Thyroid gland (tissue), 4 donors: ENCODE data around the gene CHST9. TPM values are rescaled to one million over a fixed set of nuclear protein-coding genes. Genes with fewer than 3 reads are reported as not detected.

Source experiments
- DNase-seq, 2 donors: peaks; one replicate each; pipeline ENCODE4 v3.0.0-alpha.2; 2019
- H3K27ac ChIP-seq, 3 donors: fragments of 200-600 bp; sonication (generic); 1 replicate in 2 of 3; 2 replicates in 1 of 3; pipeline ENCODE4 v1.5.1; 2016 to 2019; ENCODE audit warnings: mild to moderate bottlenecking in 1 of 3, moderate library complexity in 1 of 3
- H3K27me3 ChIP-seq: fragments of 200-600 bp; sonication (generic); one replicate; pipeline ENCODE4 v1.5.1; 2019
- H3K36me3 ChIP-seq, 2 donors: fragments of 200-600 bp; sonication (generic); one replicate each; pipeline ENCODE4 v1.5.1; 2016 to 2019
- H3K4me1 ChIP-seq, 2 donors: fragments of 200-600 bp; sonication (generic); one replicate each; pipeline ENCODE4 v1.5.1; 2017 to 2019
- H3K4me3 ChIP-seq, 3 donors: fragments of 200-600 bp; sonication (generic); replicated peaks in 1 of 3; 1 replicate in 2 of 3; 2 replicates in 1 of 3; pipeline ENCODE4 v1.5.1; 2016; ENCODE audit warnings: mild to moderate bottlenecking in 1 of 3
- H3K9me3 ChIP-seq: fragments of 200-600 bp; sonication (generic); one replicate; pipeline ENCODE4 v1.5.1; 2017
- POLR2A ChIP-seq, 2 donors: fragments of 450-650 bp; IDR thresholded peaks; one replicate each; pipeline ENCODE4 v1.6.1; 2017; ENCODE audit warnings: antibody characterized with exemption in 2 of 2, mild to moderate bottlenecking in 2 of 2, moderate library complexity in 1 of 2
- WGBS, 2 donors: methylation state at CpG; one replicate each; pipeline ENCODE4 v1.1.5; 2017; 5-methylcytosine and 5-hydroxymethylcytosine counted together
- intact Hi-C: fragments of 100-400 bp; cut with DNase I; formaldehyde crosslinking; loops from one replicate; pipeline ENCODE4 v1.15.1; 2023
- total RNA-seq, 4 donors: library from RNA; depleted of rRNA; stranded (reverse); fragments of >200 nt; gene quantifications; one replicate each; pipeline ENCODE4 v1.2.3, GENCODE V29; 2016
- TF ChIP-seq, protein P1 (sequence below), 6 experiments: fragments of 200-600 bp in 3 of 6; fragments of 450-650 bp in 3 of 6; sonication (generic) in 3 of 6; IDR thresholded peaks; one replicate each; pipeline ENCODE4 v1.5.1; 2016 to 2019; ENCODE audit warnings: antibody characterized with exemption in 6 of 6, mild to moderate bottlenecking in 2 of 6, inconsistent platforms in 1 of 6, moderate library complexity in 1 of 6

CHST9 gene
- total RNA-seq, 4 donors from 2014 or later: under 0.01 to 0.13 (median 0.05) TPM; not detected in 1

DNA sequence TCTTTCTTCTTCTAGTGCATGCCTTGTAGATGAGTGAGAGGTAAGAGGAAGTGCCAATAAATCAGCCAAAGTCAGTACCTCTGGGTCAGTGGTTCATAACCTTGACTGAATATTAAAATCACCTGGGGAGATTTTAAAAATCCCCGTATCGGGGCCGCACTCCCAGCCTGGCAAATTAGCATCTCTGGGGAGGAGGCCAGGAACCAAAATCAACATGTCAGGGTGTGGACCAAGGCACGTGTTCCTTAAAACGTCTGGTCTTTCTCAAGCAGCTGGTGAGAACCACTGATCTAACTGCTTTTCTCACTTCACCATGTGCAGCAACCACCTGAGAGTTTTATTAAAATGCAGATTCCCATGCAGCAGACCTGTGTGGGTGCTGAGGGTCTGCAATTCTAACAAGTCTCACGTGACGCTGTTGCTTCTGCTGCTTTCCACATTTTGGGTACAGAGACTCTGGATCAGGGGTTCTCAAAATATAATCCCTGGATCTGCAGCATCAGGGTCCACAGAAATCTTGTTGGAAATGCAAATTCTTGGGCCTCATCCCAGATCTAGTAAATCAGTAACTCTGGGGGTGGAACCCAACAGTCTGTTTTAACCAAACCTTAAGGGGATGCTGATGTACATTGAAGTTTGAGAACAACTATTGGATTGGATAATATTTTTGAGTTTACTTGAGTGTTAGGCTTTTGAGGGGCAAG is 49.5 kb downstream of the CHST9 start:
- WGBS, 2 donors: 65 to 66% methylated on average over 7 of the region's 7 CpGs
- intact Hi-C loops: no loop called here
- no peak for DNase-seq
- no peak for TF ChIP-seq POLR2A (IDR thresholded peaks at IDR 0.05)
- TF ChIP-seq, protein P1, sequence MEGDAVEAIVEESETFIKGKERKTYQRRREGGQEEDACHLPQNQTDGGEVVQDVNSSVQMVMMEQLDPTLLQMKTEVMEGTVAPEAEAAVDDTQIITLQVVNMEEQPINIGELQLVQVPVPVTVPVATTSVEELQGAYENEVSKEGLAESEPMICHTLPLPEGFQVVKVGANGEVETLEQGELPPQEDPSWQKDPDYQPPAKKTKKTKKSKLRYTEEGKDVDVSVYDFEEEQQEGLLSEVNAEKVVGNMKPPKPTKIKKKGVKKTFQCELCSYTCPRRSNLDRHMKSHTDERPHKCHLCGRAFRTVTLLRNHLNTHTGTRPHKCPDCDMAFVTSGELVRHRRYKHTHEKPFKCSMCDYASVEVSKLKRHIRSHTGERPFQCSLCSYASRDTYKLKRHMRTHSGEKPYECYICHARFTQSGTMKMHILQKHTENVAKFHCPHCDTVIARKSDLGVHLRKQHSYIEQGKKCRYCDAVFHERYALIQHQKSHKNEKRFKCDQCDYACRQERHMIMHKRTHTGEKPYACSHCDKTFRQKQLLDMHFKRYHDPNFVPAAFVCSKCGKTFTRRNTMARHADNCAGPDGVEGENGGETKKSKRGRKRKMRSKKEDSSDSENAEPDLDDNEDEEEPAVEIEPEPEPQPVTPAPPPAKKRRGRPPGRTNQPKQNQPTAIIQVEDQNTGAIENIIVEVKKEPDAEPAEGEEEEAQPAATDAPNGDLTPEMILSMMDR (IDR thresholded peaks at IDR 0.05): no peak
- Histone ChIP-seq H3K27ac (no peak overlapping the region), H3K9me3 (no peaks in the 10 kb centered on the region), H3K27me3 (no peaks in the 10 kb centered on the region), H3K4me3 (no peak overlapping the region), H3K36me3 (no peaks in the 10 kb centered on the region), H3K4me1 (no peaks in the 10 kb centered on the region)

DNA sequence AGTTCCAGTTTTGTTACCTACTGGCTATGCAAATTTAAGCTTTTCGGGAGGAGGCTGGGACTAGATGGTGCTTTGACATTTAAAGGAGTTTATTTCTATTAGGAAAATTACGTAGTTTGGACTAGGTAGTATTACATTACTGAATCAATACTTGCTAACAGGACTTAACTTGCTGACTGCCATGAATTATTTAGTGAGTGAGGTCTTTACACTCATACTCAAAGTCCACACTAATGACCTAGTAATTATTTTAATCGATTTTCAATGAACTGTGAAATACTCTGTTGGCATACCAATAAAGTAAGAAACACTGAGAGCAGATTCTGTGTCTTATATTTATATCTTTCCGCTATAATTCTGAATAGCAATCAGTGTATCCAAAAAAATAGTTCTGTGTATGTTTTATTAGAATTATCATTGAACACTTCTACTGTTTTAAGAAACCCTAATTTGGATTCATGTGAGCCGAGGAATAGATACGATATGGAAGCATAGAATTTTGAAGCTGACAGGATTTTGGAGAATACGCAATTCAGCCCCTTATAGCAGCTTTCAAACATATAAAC is 55.0 kb downstream of the CHST9 start:
- intact Hi-C loops: no loop called here
- H3K27ac ChIP-seq: no peak overlapping the region
- 83% methylated on average over 7 of the region's 7 CpGs for WGBS, 2 donors
- no peaks in the 10 kb centered on the region for H3K36me3 ChIP-seq
- no peaks in the 10 kb centered on the region for H3K9me3 ChIP-seq
- H3K4me3 ChIP-seq: no peak overlapping the region
- DNase-seq: no peak
- TF ChIP-seq POLR2A (IDR thresholded peaks at IDR 0.05): no peak
- H3K27me3 ChIP-seq: no peaks in the 10 kb centered on the region
- no peaks in the 10 kb centered on the region for H3K4me1 ChIP-seq

GRCh38 chr18:27124196-27124595 is 60.9 kb downstream of the CHST9 start:
- Histone ChIP-seq H3K27me3 (no peaks in the 10 kb centered on the region), H3K9me3 (no peaks in the 10 kb centered on the region), H3K4me3 (no peak overlapping the region), H3K36me3 (no peaks in the 10 kb centered on the region), H3K4me1 (no peaks in the 10 kb centered on the region), H3K27ac (no peak overlapping the region)
- TF ChIP-seq, protein P1 (IDR thresholded peaks at IDR 0.05): no peak
- no peak for TF ChIP-seq POLR2A (IDR thresholded peaks at IDR 0.05)
- 55 to 58% methylated on average over 1 of the region's 1 CpG for WGBS, 2 donors
- intact Hi-C loops: no loop called here
- no peak for DNase-seq

GRCh38 chr18:27121108-27121507 is 64.0 kb downstream of the CHST9 start:
- Histone ChIP-seq H3K36me3 (no peaks in the 10 kb centered on the region), H3K27ac (no peak overlapping the region), H3K9me3 (no peaks in the 10 kb centered on the region), H3K27me3 (no peaks in the 10 kb centered on the region), H3K4me1 (no peaks in the 10 kb centered on the region), H3K4me3 (no peak overlapping the region)
- intact Hi-C loops: no loop called here
- 82 to 88% methylated on average over 1 of the region's 1 CpG for WGBS, 2 donors
- TF ChIP-seq, protein P1 (IDR thresholded peaks at IDR 0.05): no peak
- no peak for TF ChIP-seq POLR2A (IDR thresholded peaks at IDR 0.05)
- no peak for DNase-seq

DNA sequence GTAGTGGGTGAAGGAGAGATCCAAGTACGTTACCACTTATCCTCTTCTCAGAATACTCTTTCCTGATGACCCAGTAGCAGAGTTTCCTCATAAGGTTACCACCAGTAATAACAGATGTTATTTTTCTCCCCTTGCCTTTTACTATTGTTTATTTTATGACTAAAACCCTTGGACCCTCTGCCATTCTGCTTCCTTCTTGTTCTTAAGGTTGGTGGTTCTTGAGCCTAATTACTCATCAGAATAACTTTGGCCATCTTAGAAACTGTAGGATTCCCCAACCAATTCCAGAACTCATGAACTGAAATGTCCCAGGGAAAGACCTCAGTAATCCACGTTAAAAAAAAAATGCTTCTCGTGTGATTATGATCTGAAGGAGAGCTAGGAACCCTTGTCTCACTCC is 64.9 kb downstream of the CHST9 start:
- intact Hi-C loops: no loop called here
- H3K36me3 ChIP-seq: no peaks in the 10 kb centered on the region
- WGBS, 2 donors: 77 to 82% methylated on average over 3 of the region's 3 CpGs
- H3K4me1 ChIP-seq: no peaks in the 10 kb centered on the region
- no peak for TF ChIP-seq POLR2A (IDR thresholded peaks at IDR 0.05)
- TF ChIP-seq, protein P1 (IDR thresholded peaks at IDR 0.05): no peak
- H3K4me3 ChIP-seq: no peak overlapping the region
- H3K27ac ChIP-seq: no peak overlapping the region
- DNase-seq: no peak
- no peaks in the 10 kb centered on the region for H3K27me3 ChIP-seq
- H3K9me3 ChIP-seq: no peaks in the 10 kb centered on the region
